BE2C (cell line): Measurements from ENCODE around the gene ADCK2.

Experiments used
- DNase-seq: peaks from one replicate; pipeline ENCODE4 v3.0.0-alpha.2; 2020
- H3K27me3 ChIP-seq: fragments of 250-450 bp; sonication (Bioruptor Pico); 2 replicates; pipeline ENCODE4 v1.5.1; 2020; ENCODE audit warnings: mild to moderate bottlenecking
- H3K36me3 ChIP-seq: fragments of 250-450 bp; sonication (Bioruptor Pico); 2 replicates; pipeline ENCODE4 v1.5.1; 2020; ENCODE audit warnings: mild to moderate bottlenecking
- H3K4me1 ChIP-seq: fragments of 250-450 bp; sonication (Bioruptor Pico); 2 replicates; pipeline ENCODE4 v1.5.1; 2020
- H3K4me3 ChIP-seq: 2 replicates; pipeline ENCODE4 v1.5.1; 2011; ENCODE audit warnings: low read depth, low read length
- H3K9me3 ChIP-seq: fragments of 250-450 bp; sonication (Bioruptor Pico); 2 replicates; pipeline ENCODE4 v1.5.1; 2020
- TF ChIP-seq, protein P1 (sequence below): IDR thresholded peaks from 2 replicates; pipeline ENCODE4 v1.5.1; 2012; ENCODE audit warnings: mild to moderate bottlenecking, low read depth, low read length

Gene ADCK2

DNA sequence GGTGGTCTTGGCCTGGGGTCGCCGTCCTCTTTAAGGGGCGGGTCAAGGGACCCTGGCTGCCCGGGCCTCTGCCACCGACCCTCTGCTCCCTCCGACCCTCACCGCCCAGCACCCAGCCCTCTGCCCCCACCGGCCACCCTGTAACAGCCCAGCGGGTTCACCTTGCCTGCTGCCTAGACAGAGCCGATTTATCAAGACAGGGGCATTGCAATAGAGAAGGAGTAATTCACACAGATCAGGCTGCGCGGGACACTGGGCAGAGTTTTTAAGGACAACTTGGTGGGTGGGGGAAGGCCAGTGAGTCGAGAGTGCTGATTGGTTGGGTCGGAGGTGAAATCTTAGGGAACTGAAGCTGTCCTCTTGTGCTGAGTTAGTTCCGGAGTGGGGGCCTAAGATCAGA, 779 bp upstream of the ADCK2 start:
- H3K27me3 ChIP-seq: peaks cover 6% of the 10 kb centered on the region; the same call in 1 of the 2 replicates
- no peak for DNase-seq
- H3K4me1 ChIP-seq: no peaks in the 10 kb centered on the region
- no peaks in the 10 kb centered on the region for H3K9me3 ChIP-seq
- H3K36me3 ChIP-seq: no peaks in the 10 kb centered on the region
- H3K4me3 ChIP-seq: no peak overlapping the region; the same call in 1 of the 2 replicates
- TF ChIP-seq, protein P1, sequence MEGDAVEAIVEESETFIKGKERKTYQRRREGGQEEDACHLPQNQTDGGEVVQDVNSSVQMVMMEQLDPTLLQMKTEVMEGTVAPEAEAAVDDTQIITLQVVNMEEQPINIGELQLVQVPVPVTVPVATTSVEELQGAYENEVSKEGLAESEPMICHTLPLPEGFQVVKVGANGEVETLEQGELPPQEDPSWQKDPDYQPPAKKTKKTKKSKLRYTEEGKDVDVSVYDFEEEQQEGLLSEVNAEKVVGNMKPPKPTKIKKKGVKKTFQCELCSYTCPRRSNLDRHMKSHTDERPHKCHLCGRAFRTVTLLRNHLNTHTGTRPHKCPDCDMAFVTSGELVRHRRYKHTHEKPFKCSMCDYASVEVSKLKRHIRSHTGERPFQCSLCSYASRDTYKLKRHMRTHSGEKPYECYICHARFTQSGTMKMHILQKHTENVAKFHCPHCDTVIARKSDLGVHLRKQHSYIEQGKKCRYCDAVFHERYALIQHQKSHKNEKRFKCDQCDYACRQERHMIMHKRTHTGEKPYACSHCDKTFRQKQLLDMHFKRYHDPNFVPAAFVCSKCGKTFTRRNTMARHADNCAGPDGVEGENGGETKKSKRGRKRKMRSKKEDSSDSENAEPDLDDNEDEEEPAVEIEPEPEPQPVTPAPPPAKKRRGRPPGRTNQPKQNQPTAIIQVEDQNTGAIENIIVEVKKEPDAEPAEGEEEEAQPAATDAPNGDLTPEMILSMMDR: no peak

DNA sequence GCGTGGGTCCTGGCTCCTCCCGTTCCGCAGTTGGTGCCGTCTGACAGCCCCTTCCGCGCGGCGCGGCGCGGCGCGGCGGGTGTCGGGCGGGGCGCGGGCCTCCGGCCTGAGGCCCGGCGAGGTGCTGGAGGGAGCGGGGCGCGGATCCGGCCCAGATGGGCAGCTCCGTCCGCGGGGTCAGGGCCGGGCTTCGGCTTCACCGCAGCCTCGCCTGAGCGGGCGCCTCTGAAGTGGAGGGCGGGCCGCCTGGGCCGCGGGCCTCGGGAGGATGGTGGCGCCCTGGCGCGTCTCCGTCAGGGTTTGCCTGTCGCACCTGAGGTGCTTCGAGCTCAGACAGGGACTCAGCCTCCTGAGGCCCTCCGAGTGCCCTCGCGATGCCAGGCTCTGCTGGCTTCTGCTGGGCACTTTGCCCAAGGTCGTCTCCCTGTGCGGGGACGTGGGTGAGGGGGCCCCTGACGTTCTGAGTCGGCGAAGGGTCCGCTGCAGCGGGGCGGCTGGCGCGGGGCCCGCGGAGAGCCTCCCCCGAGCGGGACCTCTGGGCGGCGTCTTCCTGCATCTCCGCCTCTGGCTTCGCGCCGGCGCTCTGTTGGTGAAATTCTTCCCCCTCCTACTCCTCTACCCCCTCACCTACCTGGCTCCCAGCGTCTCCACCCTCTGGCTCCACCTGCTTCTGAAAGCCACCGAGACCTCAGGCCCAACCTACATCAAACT, 473 bp downstream of the ADCK2 start:
- Histone ChIP-seq H3K4me3 (peak overlapping the region; percentile 66), H3K9me3 (no peaks in the 10 kb centered on the region), H3K4me1 (no peaks in the 10 kb centered on the region), H3K36me3 (no peaks in the 10 kb centered on the region), H3K27me3 (peaks cover 6% of the 10 kb centered on the region; the same call in 1 of the 2 replicates)
- peak; percentile 43 for DNase-seq
- TF ChIP-seq, protein P1: no peak

DNA sequence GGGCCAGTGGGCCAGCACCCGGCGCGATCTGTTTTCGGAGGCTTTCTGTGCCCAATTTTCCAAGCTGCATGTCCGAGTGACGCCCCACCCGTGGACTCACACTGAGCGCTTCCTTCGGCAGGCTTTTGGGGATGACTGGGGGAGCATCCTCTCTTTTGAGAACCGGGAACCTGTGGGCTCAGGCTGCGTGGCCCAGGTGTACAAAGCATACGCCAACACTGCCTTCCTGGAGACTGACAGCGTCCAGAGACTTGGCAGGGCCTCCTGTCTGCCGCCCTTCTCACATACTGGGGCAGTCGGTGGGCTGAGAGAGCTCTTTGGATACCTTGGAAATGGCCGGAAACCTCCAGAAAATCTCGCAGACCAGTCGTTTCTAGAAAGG, 1.0 kb downstream of the ADCK2 start:
- no peak for DNase-seq
- no peaks in the 10 kb centered on the region for H3K9me3 ChIP-seq
- TF ChIP-seq, protein P1: no peak
- H3K4me3 ChIP-seq: peak overlapping the region; percentile 66
- no peaks in the 10 kb centered on the region for H3K4me1 ChIP-seq
- no peaks in the 10 kb centered on the region for H3K36me3 ChIP-seq
- peaks cover 6% of the 10 kb centered on the region; the same call in 1 of the 2 replicates for H3K27me3 ChIP-seq

DNA sequence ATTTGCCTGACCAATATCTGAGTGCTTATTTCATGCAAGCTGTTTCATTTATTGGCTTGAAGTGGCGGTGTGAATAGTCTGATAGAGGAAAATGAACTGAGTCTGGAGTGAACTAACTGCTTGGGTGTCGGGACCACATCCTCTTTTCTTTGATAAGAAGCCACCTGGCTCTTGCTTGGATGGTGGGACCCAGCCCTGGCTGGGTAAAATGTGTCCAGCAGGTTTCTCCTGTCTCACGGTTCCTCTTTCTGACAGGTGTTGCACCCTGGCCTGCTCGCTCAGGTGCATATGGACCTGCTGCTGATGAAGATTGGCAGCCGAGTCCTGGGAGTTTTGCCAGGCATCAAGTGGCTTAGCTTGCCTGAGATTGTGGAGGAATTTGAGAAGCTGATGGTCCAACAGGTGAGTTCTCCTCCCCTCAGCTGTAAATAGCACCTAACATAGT, 1.6 kb downstream of the ADCK2 start:
- H3K4me3 ChIP-seq: no peak overlapping the region
- no peaks in the 10 kb centered on the region for H3K36me3 ChIP-seq
- DNase-seq: no peak
- no peaks in the 10 kb centered on the region for H3K9me3 ChIP-seq
- no peaks in the 10 kb centered on the region for H3K4me1 ChIP-seq
- peaks cover 6% of the 10 kb centered on the region; the same call in 1 of the 2 replicates for H3K27me3 ChIP-seq
- TF ChIP-seq, protein P1: no peak

DNA sequence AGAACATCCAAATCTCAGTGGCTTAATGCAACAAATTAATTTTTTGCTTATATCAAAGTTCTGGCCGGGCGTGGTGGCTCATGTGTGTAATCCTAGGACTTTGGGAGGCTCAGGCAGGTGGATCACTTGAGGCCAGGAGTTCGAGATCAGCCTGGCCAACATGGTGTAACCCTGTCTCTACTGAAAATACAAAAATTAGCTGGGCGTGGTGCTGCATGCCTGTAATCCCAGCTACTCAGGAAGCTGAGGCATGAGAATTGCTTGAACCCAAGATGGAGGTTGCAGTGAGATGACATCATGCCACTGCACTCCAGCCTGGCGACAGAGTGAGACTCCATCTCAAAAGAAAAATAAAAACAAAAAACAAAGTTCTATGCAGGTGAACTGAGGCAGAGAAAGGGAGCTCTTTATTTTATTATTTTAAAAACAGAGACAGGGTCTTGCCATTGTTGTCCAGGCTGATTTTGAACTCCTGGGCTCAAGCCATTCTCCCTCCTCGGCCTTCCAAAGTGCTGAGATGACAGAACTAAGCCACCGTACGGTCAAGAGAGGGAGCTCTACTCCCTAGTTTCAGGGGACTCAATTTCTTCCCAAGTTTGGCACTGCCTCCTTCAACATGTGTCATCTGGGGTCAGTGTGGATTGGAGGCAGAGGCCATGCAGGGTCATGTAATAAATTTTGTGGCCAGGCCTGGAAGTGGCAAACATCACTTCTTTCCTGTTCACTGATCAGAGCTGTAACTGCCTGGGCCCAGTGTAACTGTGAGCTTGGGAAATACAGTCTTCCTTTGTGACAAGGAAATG, 2.4 kb downstream of the ADCK2 start:
- Histone ChIP-seq H3K4me1 (no peaks in the 10 kb centered on the region), H3K27me3 (peaks cover 6% of the 10 kb centered on the region; the same call in 1 of the 2 replicates), H3K4me3 (no peak overlapping the region), H3K9me3 (no peaks in the 10 kb centered on the region), H3K36me3 (no peaks in the 10 kb centered on the region)
- TF ChIP-seq, protein P1: peak; percentile 71
- peak; percentile 36 for DNase-seq
